Fibroblast of lung (primary cell): ENCODE data around the gene KLK5. TPM values are rescaled to one million over a fixed set of nuclear protein-coding genes. Genes with fewer than 3 reads are reported as not detected.

Experiments
- DNase-seq, 2 donors: peaks; one replicate each; pipeline versions ENCODE4 v3.0.0 to v3.0.0-alpha.2; 2010; ENCODE audit warnings: low read depth in 2 of 2
- H2AFZ ChIP-seq: 2 replicates; pipeline ENCODE4 v1.5.1; 2012; ENCODE audit warnings: low read length, control low read depth, inconsistent platforms
- H3K27ac ChIP-seq: 2 replicates; pipeline ENCODE4 v1.5.1; 2011; ENCODE audit warnings: low read length, control low read depth; ENCODE audit not compliant: insufficient read depth
- H3K27me3 ChIP-seq: 2 replicates; pipeline ENCODE4 v1.5.1; 2011; ENCODE audit warnings: mild to moderate bottlenecking, low read length; ENCODE audit not compliant: control insufficient read depth, insufficient read depth
- H3K36me3 ChIP-seq: 2 replicates; pipeline ENCODE4 v1.5.1; 2011; ENCODE audit warnings: low read length; ENCODE audit not compliant: control insufficient read depth, insufficient read depth
- H3K4me1 ChIP-seq: 2 replicates; pipeline ENCODE4 v1.5.1; 2011; ENCODE audit warnings: low read length; ENCODE audit not compliant: control insufficient read depth, insufficient read depth; ENCODE audit errors: extremely low read depth
- H3K4me2 ChIP-seq: 2 replicates; pipeline ENCODE4 v1.5.1; 2011; ENCODE audit warnings: low read length, control low read depth; ENCODE audit not compliant: insufficient read depth; ENCODE audit errors: extremely low read depth
- H3K4me3 ChIP-seq, 4 experiments: fragments of 200-600 bp in 1 of 4; sonication (generic) in 1 of 4; replicated peaks in 1 of 4; 2 replicates each; pipeline ENCODE4 v1.5.1; 2011 to 2016; ENCODE audit warnings: low read length in 4 of 4, low read depth in 3 of 4, mild to moderate bottlenecking in 3 of 4, control low read depth in 2 of 4, inconsistent platforms in 1 of 4, mixed read lengths in 1 of 4; ENCODE audit not compliant: insufficient read depth in 1 of 4; ENCODE audit errors: control extremely low read depth in 1 of 4
- H3K79me2 ChIP-seq: 2 replicates; pipeline ENCODE4 v1.5.1; 2012; ENCODE audit warnings: mild to moderate bottlenecking, low read length, inconsistent platforms; ENCODE audit not compliant: control insufficient read depth, insufficient read depth
- H3K9ac ChIP-seq: 2 replicates; pipeline ENCODE4 v1.5.1; 2011; ENCODE audit warnings: mild to moderate bottlenecking, low read length, control low read depth; ENCODE audit not compliant: insufficient read depth
- H3K9me3 ChIP-seq: 2 replicates; pipeline ENCODE4 v1.5.1; 2012; ENCODE audit warnings: low read depth, low read length; ENCODE audit not compliant: control insufficient read depth, insufficient read depth
- H4K20me1 ChIP-seq: 2 replicates; pipeline ENCODE4 v1.5.1; 2011; ENCODE audit warnings: low read length; ENCODE audit not compliant: control insufficient read depth, insufficient read depth; ENCODE audit errors: extremely low read depth
- CTCF ChIP-seq, 2 donors: IDR thresholded peaks in 1 of 2; conservative IDR thresholded peaks in 1 of 2; 1 replicate in 1 of 2; 2 replicates in 1 of 2; pipeline ENCODE4 v1.5.1; 2011 to 2012; ENCODE audit warnings: low read length in 2 of 2, control low read depth in 1 of 2, inconsistent platforms in 1 of 2, low read depth in 1 of 2, mild to moderate bottlenecking in 1 of 2
- EZH2 ChIP-seq: IDR thresholded peaks from 2 replicates; pipeline ENCODE4 v1.5.1; 2012; ENCODE audit warnings: low read length, control low read depth, mild to moderate bottlenecking; ENCODE audit errors: missing control alignments
- polyA plus RNA-seq, 2 donors: library from polyadenylated mRNA; depleted of rRNA in 1 of 2; stranded (reverse) in 1 of 2; unstranded in 1 of 2; fragments of >200 nt; gene quantifications; 2 replicates each; pipeline ENCODE4 v1.2.1, GENCODE V29; 2011 to 2012; ENCODE audit warnings: missing spikeins in 1 of 2
- total RNA-seq: library from RNA; depleted of rRNA; stranded (reverse); fragments of >200 nt; gene quantifications from 2 replicates; pipeline ENCODE4 v1.2.1, GENCODE V29; 2014

Gene KLK5
- total and polyA plus RNA-seq, 2 donors (not counting 1 experiment from before 2014, with no cell fraction given), result 0.10 TPM; not detected in 1

GRCh38 chr19:50977626-50978025 lies 24.8 kb upstream of the KLK5 start:
- TF ChIP-seq CTCF (conservative IDR thresholded peaks at IDR 0.05 in 1 of 2, IDR thresholded peaks at IDR 0.05 in 1 of 2; ENCODE audit: low read depth in 1 of 2, low read length in 2 of 2) (no peak), EZH2 (no peak)
- no peak for DNase-seq

GRCh38 chr19:50975766-50976165 lies 22.9 kb upstream of the KLK5 start:
- no peak for DNase-seq
- H3K4me1 ChIP-seq, result no peaks in the 10 kb centered on the region
- TF ChIP-seq EZH2, result no peak
- no peak for TF ChIP-seq CTCF (conservative IDR thresholded peaks at IDR 0.05 in 1 of 2, IDR thresholded peaks at IDR 0.05 in 1 of 2; ENCODE audit: low read depth in 1 of 2, low read length in 2 of 2)
- no peak overlapping the region for H3K9ac ChIP-seq
- H3K79me2 ChIP-seq, result no peaks in the 10 kb centered on the region
- no peak overlapping the region for H3K4me2 ChIP-seq
- H3K36me3 ChIP-seq, result no peaks in the 10 kb centered on the region
- no peak overlapping the region for H2AFZ ChIP-seq
- H3K27ac ChIP-seq, result no peak overlapping the region
- H4K20me1 ChIP-seq, result no peaks in the 10 kb centered on the region
- H3K27me3 ChIP-seq, result no peaks in the 10 kb centered on the region
- no peak overlapping the region for H3K4me3 ChIP-seq
- H3K9me3 ChIP-seq, result no peaks in the 10 kb centered on the region

More at GRCh38 chr19:50977626-50978025, 24.8 kb upstream of the KLK5 start:
- Histone ChIP-seq H3K27ac (no peak overlapping the region), H3K4me3 (no peak overlapping the region), H3K36me3 (no peaks in the 10 kb centered on the region), H4K20me1 (no peaks in the 10 kb centered on the region), H3K4me2 (no peak overlapping the region), H3K27me3 (no peaks in the 10 kb centered on the region), H3K9me3 (no peaks in the 10 kb centered on the region), H3K79me2 (no peaks in the 10 kb centered on the region), H3K9ac (no peak overlapping the region), H2AFZ (no peak overlapping the region), H3K4me1 (no peaks in the 10 kb centered on the region)

- Histone ChIP-seq H3K4me3 (no peak overlapping the region), H3K79me2 (no peaks in the 10 kb centered on the region), H3K4me1 (no peaks in the 10 kb centered on the region), H3K4me2 (no peak overlapping the region), H3K9me3 (no peaks in the 10 kb centered on the region), H3K9ac (no peak overlapping the region), H3K27me3 (no peaks in the 10 kb centered on the region), H2AFZ (no peak overlapping the region), H4K20me1 (no peaks in the 10 kb centered on the region), H3K27ac (no peak overlapping the region), H3K36me3 (no peaks in the 10 kb centered on the region)
- TF ChIP-seq CTCF (conservative IDR thresholded peaks at IDR 0.05 in 1 of 2, IDR thresholded peaks at IDR 0.05 in 1 of 2; ENCODE audit: low read depth in 1 of 2, low read length in 2 of 2) (no peak), EZH2 (no peak)
- DNase-seq, result no peak
Observed at GRCh38 chr19:50974702-50975556, 22.1 kb upstream of the KLK5 start.
